KMS-11 (cell line): Measurements from ENCODE around the gene THUMPD2.
"Not testable (repeated sequence)": the region's sequence is repeated elsewhere in the genome, so short reads cannot be mapped to it uniquely, and the experiment has no call there.

Source experiments
- H2AFZ ChIP-seq: fragments of 200-600 bp; sonication (generic); 2 replicates; pipeline ENCODE4 v1.6.1; 2016; ENCODE audit warnings: antibody characterized with exemption, mixed run types, low read depth
- H3K27ac ChIP-seq: fragments of 200-600 bp; sonication (generic); 2 replicates; pipeline ENCODE4 v1.6.1; 2016; ENCODE audit warnings: mild to moderate bottlenecking, mixed run types
- H3K27me3 ChIP-seq: fragments of 200-600 bp; sonication (generic); 2 replicates; pipeline ENCODE4 v1.6.1; 2017; ENCODE audit warnings: mild to moderate bottlenecking, low read depth, mixed run types, moderate library complexity; ENCODE audit not compliant: insufficient read depth
- H3K36me3 ChIP-seq: fragments of 200-600 bp; sonication (generic); 2 replicates; pipeline ENCODE4 v1.6.1; 2017; ENCODE audit warnings: mild to moderate bottlenecking, mixed run types; ENCODE audit not compliant: insufficient read depth
- H3K4me1 ChIP-seq: fragments of 200-600 bp; sonication (generic); 2 replicates; pipeline ENCODE4 v1.6.1; 2016; ENCODE audit warnings: mild to moderate bottlenecking, low read depth, mixed run types; ENCODE audit not compliant: poor library complexity, severe bottlenecking
- H3K4me2 ChIP-seq: fragments of 200-600 bp; sonication (generic); 2 replicates; pipeline ENCODE4 v1.7.0; 2016; ENCODE audit warnings: mild to moderate bottlenecking, mixed run types
- H3K4me3 ChIP-seq: fragments of 200-600 bp; sonication (generic); IDR thresholded peaks from 2 replicates; pipeline ENCODE4 v1.6.1; 2017; ENCODE audit warnings: low read depth, low read length, mixed read lengths; ENCODE audit not compliant: insufficient read depth
- H3K79me2 ChIP-seq: fragments of 200-600 bp; sonication (generic); 2 replicates; pipeline ENCODE4 v1.6.1; 2016; ENCODE audit warnings: low read depth, mixed run types; ENCODE audit not compliant: insufficient read depth
- H3K9ac ChIP-seq: fragments of 200-600 bp; sonication (generic); 2 replicates; pipeline ENCODE4 v1.6.1; 2016; ENCODE audit warnings: mild to moderate bottlenecking, mixed run types
- H4K20me1 ChIP-seq: fragments of 200-600 bp; sonication (generic); 2 replicates; pipeline ENCODE4 v1.6.1; 2016; ENCODE audit warnings: mild to moderate bottlenecking, mixed run types; ENCODE audit not compliant: insufficient read depth
- CTCF ChIP-seq: fragments of 200-600 bp; sonication (generic); conservative IDR thresholded peaks from 2 replicates; pipeline ENCODE4 v1.6.1; 2017; ENCODE audit warnings: low read depth, mild to moderate bottlenecking, antibody characterized with exemption, low read length, moderate library complexity, mixed read lengths

The THUMPD2 gene

GRCh38 chr2:39805936-39806608 lies 27.0 kb upstream of the THUMPD2 start:
- Histone ChIP-seq H3K4me2 (no peak overlapping the region), H3K4me3 (no peak overlapping the region), H4K20me1 (no peaks in the 10 kb centered on the region), H3K4me1 (no peaks in the 10 kb centered on the region), H3K9ac (no peak overlapping the region), H3K79me2 (no peaks in the 10 kb centered on the region), H3K27me3 (no peaks in the 10 kb centered on the region), H3K36me3 (no peaks in the 10 kb centered on the region), H2AFZ (no peak overlapping the region), H3K27ac (no peak overlapping the region)
- TF ChIP-seq CTCF: no peak

GRCh38 chr2:39803839-39804238 lies 24.8 kb upstream of the THUMPD2 start:
- no peak overlapping the region for H3K4me2 ChIP-seq
- no peaks in the 10 kb centered on the region for H3K79me2 ChIP-seq
- no peaks in the 10 kb centered on the region for H4K20me1 ChIP-seq
- H3K9ac ChIP-seq: no peak overlapping the region
- no peak for TF ChIP-seq CTCF
- no peaks in the 10 kb centered on the region for H3K36me3 ChIP-seq
- H3K27me3 ChIP-seq: no peaks in the 10 kb centered on the region
- H2AFZ ChIP-seq: no peak overlapping the region
- no peak overlapping the region for H3K4me3 ChIP-seq
- H3K27ac ChIP-seq: no peak overlapping the region
- no peaks in the 10 kb centered on the region for H3K4me1 ChIP-seq

GRCh38 chr2:39800752-39801151 lies 21.7 kb upstream of the THUMPD2 start:
- H2AFZ ChIP-seq: no peak overlapping the region
- no peak overlapping the region for H3K4me2 ChIP-seq
- H3K27me3 ChIP-seq: no peaks in the 10 kb centered on the region
- no peaks in the 10 kb centered on the region for H3K4me1 ChIP-seq
- no peak overlapping the region for H3K4me3 ChIP-seq
- no peak overlapping the region for H3K27ac ChIP-seq
- no peak overlapping the region for H3K9ac ChIP-seq
- TF ChIP-seq CTCF: no peak
- H3K36me3 ChIP-seq: no peaks in the 10 kb centered on the region
- H4K20me1 ChIP-seq: no peaks in the 10 kb centered on the region
- H3K79me2 ChIP-seq: no peaks in the 10 kb centered on the region

DNA sequence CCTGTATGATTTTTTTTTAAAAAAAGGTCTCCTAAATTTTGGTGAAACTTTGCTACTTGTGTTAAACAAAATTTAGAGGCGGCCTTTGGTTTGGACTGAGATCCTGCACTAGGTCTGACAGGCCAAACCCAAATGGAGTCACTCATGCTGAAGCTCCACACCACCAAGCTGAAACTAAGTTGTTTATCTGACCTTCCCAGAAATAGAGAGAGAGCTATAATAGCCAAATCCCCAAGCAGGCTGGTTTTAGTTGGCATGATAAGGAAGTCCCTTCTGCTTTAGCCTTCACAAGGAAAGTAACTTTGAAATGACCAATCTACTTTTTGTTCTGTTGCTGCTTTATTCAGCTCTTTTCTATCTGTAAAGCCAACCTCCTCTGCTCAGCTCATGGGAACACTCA lies 17.1 kb upstream of the THUMPD2 start:
- no peak for TF ChIP-seq CTCF
- H3K27me3 ChIP-seq: no peaks in the 10 kb centered on the region

DNA sequence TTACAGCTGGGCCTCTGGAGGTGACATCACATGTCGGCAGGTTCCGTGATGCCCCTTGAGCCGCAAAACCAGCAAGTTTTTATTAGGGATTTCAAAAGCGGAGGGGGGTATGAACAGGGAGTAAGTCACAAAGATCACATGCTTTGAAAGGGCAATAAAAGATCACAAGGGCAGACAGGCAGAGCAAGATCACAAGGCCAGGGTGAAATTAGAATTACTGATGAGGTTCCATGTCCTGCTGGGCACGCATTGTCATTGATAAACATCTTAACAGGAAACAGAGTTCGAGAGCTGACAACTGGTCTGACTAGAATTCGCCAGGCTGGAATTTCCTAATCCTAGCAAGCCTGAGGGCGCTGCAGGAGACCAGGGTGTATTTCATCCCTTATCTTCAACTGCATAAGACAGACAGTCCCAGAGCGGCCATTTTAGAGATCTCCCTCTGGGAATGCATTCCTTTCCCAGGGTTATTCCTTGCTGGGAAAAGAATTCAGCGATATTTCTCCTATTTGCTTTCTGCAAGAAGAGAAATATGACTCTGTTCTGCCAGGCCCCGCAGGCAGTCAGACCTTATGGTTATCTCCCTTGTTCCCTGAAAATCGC lies 11.3 kb upstream of the THUMPD2 start:
- H3K4me1 ChIP-seq, H4K20me1 ChIP-seq, H3K9ac ChIP-seq, H3K27ac ChIP-seq, H3K27me3 ChIP-seq, H3K4me3 ChIP-seq, H3K36me3 ChIP-seq, H3K4me2 ChIP-seq, H2AFZ ChIP-seq, H3K79me2 ChIP-seq: not testable (repeated sequence)

More for the DNA sequence above, 17.1 kb upstream of the THUMPD2 start:
- no peaks in the 10 kb centered on the region for H3K79me2 ChIP-seq
- H3K36me3 ChIP-seq: no peaks in the 10 kb centered on the region
- no peaks in the 10 kb centered on the region for H3K4me1 ChIP-seq
- no peak overlapping the region for H2AFZ ChIP-seq
- no peak overlapping the region for H3K27ac ChIP-seq
- no peak overlapping the region for H3K9ac ChIP-seq
- no peak overlapping the region for H3K4me2 ChIP-seq
- no peaks in the 10 kb centered on the region for H4K20me1 ChIP-seq
- H3K4me3 ChIP-seq: no peak overlapping the region
